ENCODE data around the gene ALCAM.

DNA sequence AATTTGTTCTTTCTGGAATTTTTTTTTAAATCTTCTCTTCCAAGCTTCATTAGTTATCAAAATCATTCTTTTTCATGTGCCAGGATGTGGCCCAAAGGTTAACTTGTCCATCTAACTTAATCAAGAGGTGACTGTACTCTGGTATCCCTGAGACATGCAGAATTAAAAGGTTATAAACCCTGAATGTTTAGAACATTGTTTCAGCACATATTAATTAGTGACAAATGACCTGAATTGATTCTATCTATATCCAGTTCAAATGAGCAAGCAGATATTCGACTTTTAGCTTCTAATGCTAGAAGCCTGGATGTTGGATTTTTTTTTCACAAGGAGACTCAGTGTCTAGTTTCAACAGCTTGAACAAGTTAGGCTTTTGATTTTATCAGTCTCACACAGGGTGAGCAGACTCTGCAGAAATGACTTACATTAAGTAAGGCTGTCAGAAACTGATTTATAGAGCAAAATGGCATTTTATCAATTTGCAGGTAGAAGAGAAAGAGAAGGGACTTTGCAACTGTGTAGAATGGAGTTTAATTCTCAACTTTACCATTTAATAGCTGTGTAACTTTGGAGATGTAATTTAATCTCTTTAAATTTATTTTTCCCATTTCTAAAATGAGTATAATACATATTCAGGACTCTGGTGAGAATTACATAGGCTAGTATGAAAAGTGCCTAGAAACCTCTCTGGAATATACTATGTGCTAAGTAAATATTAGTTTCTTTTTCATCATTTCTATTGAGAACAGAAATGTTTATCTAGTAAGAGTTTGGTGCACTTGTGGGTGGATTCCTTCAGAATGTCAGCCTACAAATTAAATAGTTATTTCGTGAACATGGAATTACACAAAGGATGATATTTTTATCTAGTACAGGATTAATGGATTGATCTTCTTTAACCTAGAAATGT, 100.0 kb downstream of the ALCAM start:
- TF ChIP-seq, protein P1, sequence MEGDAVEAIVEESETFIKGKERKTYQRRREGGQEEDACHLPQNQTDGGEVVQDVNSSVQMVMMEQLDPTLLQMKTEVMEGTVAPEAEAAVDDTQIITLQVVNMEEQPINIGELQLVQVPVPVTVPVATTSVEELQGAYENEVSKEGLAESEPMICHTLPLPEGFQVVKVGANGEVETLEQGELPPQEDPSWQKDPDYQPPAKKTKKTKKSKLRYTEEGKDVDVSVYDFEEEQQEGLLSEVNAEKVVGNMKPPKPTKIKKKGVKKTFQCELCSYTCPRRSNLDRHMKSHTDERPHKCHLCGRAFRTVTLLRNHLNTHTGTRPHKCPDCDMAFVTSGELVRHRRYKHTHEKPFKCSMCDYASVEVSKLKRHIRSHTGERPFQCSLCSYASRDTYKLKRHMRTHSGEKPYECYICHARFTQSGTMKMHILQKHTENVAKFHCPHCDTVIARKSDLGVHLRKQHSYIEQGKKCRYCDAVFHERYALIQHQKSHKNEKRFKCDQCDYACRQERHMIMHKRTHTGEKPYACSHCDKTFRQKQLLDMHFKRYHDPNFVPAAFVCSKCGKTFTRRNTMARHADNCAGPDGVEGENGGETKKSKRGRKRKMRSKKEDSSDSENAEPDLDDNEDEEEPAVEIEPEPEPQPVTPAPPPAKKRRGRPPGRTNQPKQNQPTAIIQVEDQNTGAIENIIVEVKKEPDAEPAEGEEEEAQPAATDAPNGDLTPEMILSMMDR (IDR thresholded peaks at IDR 0.05; ENCODE audit: extremely low read depth in 1 of 2, insufficient read depth in 1 of 2, low read depth in 1 of 2, low read length in 2 of 2): no peak
- no peak for TF ChIP-seq EZH2 (IDR thresholded peaks at IDR 0.05; ENCODE audit: borderline replicate concordance, low read depth, low read length, severe bottlenecking)
- TF ChIP-seq POLR2A (IDR thresholded peaks at IDR 0.05; ENCODE audit: low read depth, low read length): no peak
- TF ChIP-seq MYC (IDR thresholded peaks at IDR 0.05; ENCODE audit: low read depth, low read length): no peak
- no peak for TF ChIP-seq POLR2AphosphoS5 (IDR thresholded peaks at IDR 0.05; ENCODE audit: insufficient read depth, low read depth, low read length)
- TF ChIP-seq, protein P2, sequence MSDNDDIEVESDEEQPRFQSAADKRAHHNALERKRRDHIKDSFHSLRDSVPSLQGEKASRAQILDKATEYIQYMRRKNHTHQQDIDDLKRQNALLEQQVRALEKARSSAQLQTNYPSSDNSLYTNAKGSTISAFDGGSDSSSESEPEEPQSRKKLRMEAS (IDR thresholded peaks at IDR 0.05; ENCODE audit: insufficient read depth, insufficient read length): no peak
- no peak for TF ChIP-seq GATA2 (IDR thresholded peaks at IDR 0.05; ENCODE audit: insufficient read depth, insufficient read length, low read depth, low read length)
- no peak for TF ChIP-seq JUN (IDR thresholded peaks at IDR 0.05; ENCODE audit: borderline replicate concordance, insufficient read depth, insufficient read length, low read depth)
